ENCODE results near the gene PROCA1.

DNA sequence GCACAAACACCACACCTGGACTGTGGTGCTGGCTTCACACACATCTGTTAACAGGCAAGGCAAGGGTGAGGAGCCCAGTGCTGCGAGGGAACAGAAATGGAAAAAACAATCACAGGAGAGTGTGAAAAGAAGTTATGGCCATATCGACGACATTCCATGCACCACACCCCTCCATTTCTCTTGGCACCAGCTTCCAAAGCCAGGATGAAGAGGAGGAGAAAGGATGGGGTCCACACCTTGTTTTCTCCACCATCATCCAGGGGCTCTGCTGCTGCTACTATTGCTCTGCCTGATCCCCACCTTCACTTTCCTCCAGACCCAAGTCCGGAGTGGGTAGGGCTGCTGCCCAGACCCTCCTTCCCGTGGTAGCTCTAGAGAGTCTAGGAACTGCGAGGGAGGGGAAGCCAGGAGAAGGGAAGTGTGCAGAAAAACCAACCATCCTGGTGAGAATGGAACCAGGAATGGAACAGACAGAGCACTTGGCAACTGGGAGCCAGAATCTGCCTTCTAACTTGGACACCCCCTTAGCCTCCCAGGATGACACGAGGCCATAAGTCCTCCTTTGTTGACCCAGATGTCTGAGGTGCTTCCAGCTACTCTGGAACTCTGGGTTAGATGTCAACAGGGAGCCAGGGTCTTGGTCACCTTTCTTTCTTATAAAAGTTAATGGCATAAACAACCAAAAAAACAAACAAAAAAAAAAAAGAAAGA is 1.2 kb upstream of the PROCA1 start:
- TF ChIP-seq, protein P1, sequence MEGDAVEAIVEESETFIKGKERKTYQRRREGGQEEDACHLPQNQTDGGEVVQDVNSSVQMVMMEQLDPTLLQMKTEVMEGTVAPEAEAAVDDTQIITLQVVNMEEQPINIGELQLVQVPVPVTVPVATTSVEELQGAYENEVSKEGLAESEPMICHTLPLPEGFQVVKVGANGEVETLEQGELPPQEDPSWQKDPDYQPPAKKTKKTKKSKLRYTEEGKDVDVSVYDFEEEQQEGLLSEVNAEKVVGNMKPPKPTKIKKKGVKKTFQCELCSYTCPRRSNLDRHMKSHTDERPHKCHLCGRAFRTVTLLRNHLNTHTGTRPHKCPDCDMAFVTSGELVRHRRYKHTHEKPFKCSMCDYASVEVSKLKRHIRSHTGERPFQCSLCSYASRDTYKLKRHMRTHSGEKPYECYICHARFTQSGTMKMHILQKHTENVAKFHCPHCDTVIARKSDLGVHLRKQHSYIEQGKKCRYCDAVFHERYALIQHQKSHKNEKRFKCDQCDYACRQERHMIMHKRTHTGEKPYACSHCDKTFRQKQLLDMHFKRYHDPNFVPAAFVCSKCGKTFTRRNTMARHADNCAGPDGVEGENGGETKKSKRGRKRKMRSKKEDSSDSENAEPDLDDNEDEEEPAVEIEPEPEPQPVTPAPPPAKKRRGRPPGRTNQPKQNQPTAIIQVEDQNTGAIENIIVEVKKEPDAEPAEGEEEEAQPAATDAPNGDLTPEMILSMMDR (IDR thresholded peaks at IDR 0.05): no peak
- no peak for TF ChIP-seq POLR2A (IDR thresholded peaks at IDR 0.05)

All from adrenal gland (tissue), 5 donors.